ENCODE measurements around the gene NKG7. TPM values are rescaled to one million over a fixed set of nuclear protein-coding genes. Genes with fewer than 3 reads are reported as not detected.

Gene NKG7
- total and polyA plus RNA-seq, 7 donors = 1.2 to 14.5 (median 3.1) TPM; not detected in 3

GRCh38 chr19:51375504-51376221 is 3.2 kb upstream of the NKG7 start:
- WGBS, 2 donors = 60 to 77% methylated on average over 11 of the region's 11 CpGs
- intact Hi-C loops (cut with DNase I) = no loop called here
- Histone ChIP-seq H3K4me3 (no peak overlapping the region), H3K4me1 (no peaks in the 10 kb centered on the region), H3K27ac (no peak overlapping the region), H3K36me3 (no peaks in the 10 kb centered on the region), H3K9me3 (no peaks in the 10 kb centered on the region), H3K27me3 (no peaks in the 10 kb centered on the region)
- DNase-seq = no peak
- TF ChIP-seq POLR2AphosphoS5 (IDR thresholded peaks at IDR 0.05) (no peak), EP300 (IDR thresholded peaks at IDR 0.05) (no peak), CTCF (IDR thresholded peaks at IDR 0.05) (no peak), POLR2A (IDR thresholded peaks at IDR 0.05) (no peak)

- TF ChIP-seq CTCF (IDR thresholded peaks at IDR 0.05) (no peak), POLR2AphosphoS5 (IDR thresholded peaks at IDR 0.05) (no peak)
- H3K27ac ChIP-seq = no peak overlapping the region
- 79 to 81% methylated on average over 18 of the region's 18 CpGs for WGBS, 2 donors
- intact Hi-C loops (cut with DNase I) = no loop called here
- peaks cover 0 to 10% (median 6%) of the 10 kb centered on the region in 4 donors for H3K4me1 ChIP-seq
- H3K27me3 ChIP-seq = no peaks in the 10 kb centered on the region
- no peak overlapping the region for H3K4me3 ChIP-seq
- no peaks in the 10 kb centered on the region for H3K36me3 ChIP-seq
- no peak for DNase-seq
- no peaks in the 10 kb centered on the region for H3K9me3 ChIP-seq
Observed at GRCh38 chr19:51372021-51372648, 319 bp downstream of the NKG7 start.

- Histone ChIP-seq H3K27ac (no peak overlapping the region), H3K9me3 (no peaks in the 10 kb centered on the region), H3K4me1 (peaks cover 0 to 16% (median 6%) of the 10 kb centered on the region in 4 donors), H3K36me3 (no peaks in the 10 kb centered on the region), H3K4me3 (no peak overlapping the region), H3K27me3 (no peaks in the 10 kb centered on the region)
- intact Hi-C loops (cut with DNase I) = no loop called here
- WGBS, 2 donors = 78 to 88% methylated on average over 8 of the region's 8 CpGs
- no peak for DNase-seq
- TF ChIP-seq POLR2AphosphoS5 (IDR thresholded peaks at IDR 0.05) (no peak), CTCF (IDR thresholded peaks at IDR 0.05) (no peak), EP300 (IDR thresholded peaks at IDR 0.05) (no peak), POLR2A (IDR thresholded peaks at IDR 0.05) (no peak)
Observed at GRCh38 chr19:51371186-51371690, 1.2 kb downstream of the NKG7 start.

GRCh38 chr19:51370230-51370629 is 2.2 kb downstream of the NKG7 start:
- TF ChIP-seq EP300 (IDR thresholded peaks at IDR 0.05) = no peak
- TF ChIP-seq CTCF (IDR thresholded peaks at IDR 0.05) = no peak
- no peak for TF ChIP-seq POLR2AphosphoS5 (IDR thresholded peaks at IDR 0.05)
- TF ChIP-seq POLR2A (IDR thresholded peaks at IDR 0.05) = no peak
- intact Hi-C loops (cut with DNase I) = no loop called here
- Histone ChIP-seq H3K36me3 (no peaks in the 10 kb centered on the region), H3K4me1 (peaks cover 0 to 23% (median 12%) of the 10 kb centered on the region in 4 donors), H3K27me3 (no peaks in the 10 kb centered on the region), H3K9me3 (no peaks in the 10 kb centered on the region), H3K27ac (no peak overlapping the region), H3K4me3 (no peak overlapping the region)
- DNase-seq = no peak
- 72 to 83% methylated on average over 4 of the region's 4 CpGs for WGBS, 2 donors
